ENCODE results near the gene MCTS1.

DNA sequence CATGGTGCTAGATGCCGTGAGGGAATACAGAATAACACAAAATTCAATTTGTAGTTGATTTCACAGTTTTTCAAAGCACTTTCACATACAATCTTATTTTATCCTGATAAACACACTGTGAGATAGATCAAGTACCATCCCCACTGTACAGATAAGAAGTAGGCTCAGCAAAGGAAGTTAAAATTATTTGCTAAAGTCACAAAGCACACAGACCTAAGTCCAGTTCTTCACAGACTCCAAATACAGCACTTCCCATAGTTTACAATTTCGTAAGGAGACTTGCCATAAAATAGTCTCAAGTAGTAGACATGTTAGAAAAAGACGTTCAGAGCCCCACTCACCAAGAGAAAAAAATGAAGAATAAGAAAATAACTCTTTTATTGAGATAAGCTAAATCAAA, 35.3 kb upstream of the MCTS1 start:
- TF ChIP-seq POLR2A (IDR thresholded peaks at IDR 0.05): no peak
- TF ChIP-seq, protein P1, sequence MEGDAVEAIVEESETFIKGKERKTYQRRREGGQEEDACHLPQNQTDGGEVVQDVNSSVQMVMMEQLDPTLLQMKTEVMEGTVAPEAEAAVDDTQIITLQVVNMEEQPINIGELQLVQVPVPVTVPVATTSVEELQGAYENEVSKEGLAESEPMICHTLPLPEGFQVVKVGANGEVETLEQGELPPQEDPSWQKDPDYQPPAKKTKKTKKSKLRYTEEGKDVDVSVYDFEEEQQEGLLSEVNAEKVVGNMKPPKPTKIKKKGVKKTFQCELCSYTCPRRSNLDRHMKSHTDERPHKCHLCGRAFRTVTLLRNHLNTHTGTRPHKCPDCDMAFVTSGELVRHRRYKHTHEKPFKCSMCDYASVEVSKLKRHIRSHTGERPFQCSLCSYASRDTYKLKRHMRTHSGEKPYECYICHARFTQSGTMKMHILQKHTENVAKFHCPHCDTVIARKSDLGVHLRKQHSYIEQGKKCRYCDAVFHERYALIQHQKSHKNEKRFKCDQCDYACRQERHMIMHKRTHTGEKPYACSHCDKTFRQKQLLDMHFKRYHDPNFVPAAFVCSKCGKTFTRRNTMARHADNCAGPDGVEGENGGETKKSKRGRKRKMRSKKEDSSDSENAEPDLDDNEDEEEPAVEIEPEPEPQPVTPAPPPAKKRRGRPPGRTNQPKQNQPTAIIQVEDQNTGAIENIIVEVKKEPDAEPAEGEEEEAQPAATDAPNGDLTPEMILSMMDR (IDR thresholded peaks at IDR 0.05): no peak

Data from stomach (tissue), 4 donors.